Liver (tissue), 3 donors: ENCODE data around the gene HS3ST4.

ENCODE experiments used
- ATF3 ChIP-seq: IDR thresholded peaks from 2 replicates; pipeline ENCODE4 v1.6.1; 2016; ENCODE audit warnings: antibody characterized with exemption
- CTCF ChIP-seq: fragments of 150-350 bp; IDR thresholded peaks from 2 replicates; pipeline ENCODE4 v1.5.1; 2017; ENCODE audit warnings: improper control_type of control experiment, low read depth, low read length; ENCODE audit not compliant: missing input control
- HNF4A ChIP-seq, 2 donors: conservative IDR thresholded peaks; 2 replicates each; pipeline ENCODE4 v1.6.1; 2016; ENCODE audit warnings: antibody characterized with exemption in 2 of 2, mild to moderate bottlenecking in 2 of 2
- HNF4G ChIP-seq: IDR thresholded peaks from 2 replicates; pipeline ENCODE4 v1.6.1; 2016; ENCODE audit warnings: antibody characterized with exemption
- JUND ChIP-seq, 2 donors: IDR thresholded peaks; 2 replicates each; pipeline ENCODE4 v1.6.1; 2016; ENCODE audit warnings: antibody characterized with exemption in 2 of 2
- MAX ChIP-seq: IDR thresholded peaks from 2 replicates; pipeline ENCODE4 v1.6.1; 2016; ENCODE audit warnings: antibody characterized with exemption
- RAD21 ChIP-seq, 2 donors: IDR thresholded peaks; 2 replicates each; pipeline ENCODE4 v1.6.1; 2016; ENCODE audit warnings: antibody characterized with exemption in 2 of 2, mild to moderate bottlenecking in 2 of 2
- REST ChIP-seq: IDR thresholded peaks from 2 replicates; pipeline ENCODE4 v1.6.1; 2016; ENCODE audit warnings: antibody characterized with exemption, mild to moderate bottlenecking
- RXRA ChIP-seq, 2 donors: IDR thresholded peaks; 2 replicates each; pipeline ENCODE4 v1.6.1; 2017 to 2018; ENCODE audit warnings: antibody characterized with exemption in 2 of 2, mild to moderate bottlenecking in 1 of 2
- TAF1 ChIP-seq: conservative IDR thresholded peaks from 2 replicates; pipeline ENCODE4 v1.6.1; 2016; ENCODE audit warnings: antibody characterized with exemption, mild to moderate bottlenecking
- YY1 ChIP-seq: IDR thresholded peaks from 2 replicates; pipeline ENCODE4 v1.6.1; 2016; ENCODE audit warnings: antibody characterized with exemption, mild to moderate bottlenecking
- ZBTB33 ChIP-seq: IDR thresholded peaks from 2 replicates; pipeline ENCODE4 v1.6.1; 2016; ENCODE audit warnings: antibody characterized with exemption
- donor health status: healthy.
- donor health status: healthy.

- TF ChIP-seq CTCF (no peak), ZBTB33 (no peak), JUND (IDR thresholded peaks at IDR 0.05) (no peak), TAF1 (no peak), RAD21 (IDR thresholded peaks at IDR 0.05) (no peak), REST (no peak), RXRA (IDR thresholded peaks at IDR 0.05) (no peak), HNF4G (no peak), ATF3 (no peak), HNF4A (conservative IDR thresholded peaks at IDR 0.05) (no peak), YY1 (no peak), MAX (no peak)
These were observed 285.4 kb downstream of the HS3ST4 start for GRCh38 chr16:25977121-25977520.
